ENCODE results near the gene ELMOD1. TPM values are rescaled to one million over a fixed set of nuclear protein-coding genes. Genes with fewer than 3 reads are reported as not detected.

ELMOD1 gene
- total and polyA plus RNA-seq, 10 donors: 0.02 TPM; not detected in 9

DNA sequence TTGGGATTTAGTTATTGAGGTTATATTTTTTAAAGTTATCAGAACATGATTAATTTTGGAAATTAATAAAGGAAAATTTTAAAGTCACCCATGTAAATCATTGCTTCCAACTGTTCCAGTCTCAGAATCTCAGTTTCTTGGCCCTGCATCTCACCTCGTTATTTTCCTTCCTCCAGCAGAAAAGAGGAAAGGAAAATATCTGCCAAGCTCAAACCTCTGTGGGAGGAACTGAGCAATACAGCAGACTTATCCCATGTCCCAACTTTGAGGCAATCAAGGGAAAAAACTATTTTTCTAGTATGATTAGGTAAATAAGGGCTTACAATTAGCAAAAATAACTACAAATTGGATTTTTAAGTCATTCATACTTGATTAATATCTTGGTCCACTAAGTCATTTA, 30.1 kb downstream of the ELMOD1 start:
- H3K4me1 ChIP-seq: no peaks in the 10 kb centered on the region
- WGBS, 5 donors: 43 to 57% (median 46%) methylated on average over 1 of the region's 1 CpG
- H3K36me3 ChIP-seq: no peaks in the 10 kb centered on the region
- peaks cover 0 to 19% (median 11%) of the 10 kb centered on the region in 7 donors for H3K27me3 ChIP-seq (replicated peaks in 1 of 7)
- no peak overlapping the region for H3K4me3 ChIP-seq
- TF ChIP-seq, protein P1, sequence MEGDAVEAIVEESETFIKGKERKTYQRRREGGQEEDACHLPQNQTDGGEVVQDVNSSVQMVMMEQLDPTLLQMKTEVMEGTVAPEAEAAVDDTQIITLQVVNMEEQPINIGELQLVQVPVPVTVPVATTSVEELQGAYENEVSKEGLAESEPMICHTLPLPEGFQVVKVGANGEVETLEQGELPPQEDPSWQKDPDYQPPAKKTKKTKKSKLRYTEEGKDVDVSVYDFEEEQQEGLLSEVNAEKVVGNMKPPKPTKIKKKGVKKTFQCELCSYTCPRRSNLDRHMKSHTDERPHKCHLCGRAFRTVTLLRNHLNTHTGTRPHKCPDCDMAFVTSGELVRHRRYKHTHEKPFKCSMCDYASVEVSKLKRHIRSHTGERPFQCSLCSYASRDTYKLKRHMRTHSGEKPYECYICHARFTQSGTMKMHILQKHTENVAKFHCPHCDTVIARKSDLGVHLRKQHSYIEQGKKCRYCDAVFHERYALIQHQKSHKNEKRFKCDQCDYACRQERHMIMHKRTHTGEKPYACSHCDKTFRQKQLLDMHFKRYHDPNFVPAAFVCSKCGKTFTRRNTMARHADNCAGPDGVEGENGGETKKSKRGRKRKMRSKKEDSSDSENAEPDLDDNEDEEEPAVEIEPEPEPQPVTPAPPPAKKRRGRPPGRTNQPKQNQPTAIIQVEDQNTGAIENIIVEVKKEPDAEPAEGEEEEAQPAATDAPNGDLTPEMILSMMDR (IDR thresholded peaks at IDR 0.05 in 8 of 11, conservative IDR thresholded peaks at IDR 0.05 in 3 of 11): no peak
- TF ChIP-seq POLR2A (IDR thresholded peaks at IDR 0.05): no peak
- TF ChIP-seq POLR2AphosphoS5 (IDR thresholded peaks at IDR 0.05): no peak
- no peak overlapping the region for H3K27ac ChIP-seq
- DNase-seq: no peak
- intact Hi-C loops (cut with DNase I; ENCODE audit: low total_unique reads): no loop called here
- H3K9me3 ChIP-seq: no peaks in the 10 kb centered on the region

DNA sequence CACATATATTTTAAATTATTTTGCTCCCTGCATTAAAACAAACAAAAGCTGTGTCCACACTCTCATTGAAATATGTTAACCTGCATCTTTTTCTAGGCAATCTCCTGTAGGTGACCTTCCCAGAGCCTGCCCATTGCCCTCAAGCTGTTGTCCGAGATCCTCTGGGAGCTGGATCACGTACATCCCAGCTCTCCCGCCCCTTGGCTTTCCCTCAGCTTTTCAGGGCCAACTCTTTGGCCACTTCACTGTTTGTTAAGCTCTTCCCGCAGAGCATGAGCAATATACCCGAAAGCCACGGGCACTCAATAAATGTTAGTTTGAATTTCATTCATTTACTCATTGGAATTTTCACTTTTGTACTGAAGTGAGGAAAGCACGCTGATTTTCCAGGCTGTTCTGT, 32.2 kb downstream of the ELMOD1 start:
- intact Hi-C loops (cut with DNase I; ENCODE audit: low total_unique reads): no loop called here
- WGBS, 5 donors: 63 to 89% (median 79%) methylated on average over 7 of the region's 7 CpGs

DNA sequence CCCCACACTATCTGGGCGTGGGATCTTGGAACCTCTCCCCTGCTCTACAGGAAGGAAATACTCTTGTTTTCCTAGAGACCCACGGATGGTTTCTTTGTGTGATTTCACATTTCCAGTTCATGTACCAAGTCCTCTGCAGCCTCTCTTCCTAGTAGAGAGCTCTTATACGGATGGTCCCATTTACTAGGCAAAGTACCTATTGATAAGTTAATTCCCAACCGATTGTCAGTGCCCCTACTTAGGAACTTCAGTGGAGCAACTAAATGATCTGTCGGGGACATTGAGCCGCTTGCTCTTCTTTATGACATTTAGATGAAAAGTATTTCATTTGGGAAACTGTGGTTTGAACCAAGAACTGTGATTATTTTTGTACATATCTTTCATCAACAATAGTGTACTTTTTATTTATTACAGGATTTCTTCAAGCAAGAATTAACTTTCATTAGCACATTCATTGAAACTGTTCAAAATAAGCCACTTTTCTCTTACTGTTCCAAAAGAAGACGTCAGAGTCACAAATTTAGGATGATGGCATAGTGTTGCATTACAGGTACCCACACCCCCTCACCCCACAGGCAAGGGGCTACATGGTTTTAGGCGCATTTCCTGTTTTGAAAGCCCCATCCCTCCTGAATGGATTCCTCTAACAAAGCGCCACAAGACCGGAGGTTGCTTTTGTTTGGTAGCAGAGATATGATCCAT, 34.2 kb downstream of the ELMOD1 start:
- intact Hi-C loops (cut with DNase I; ENCODE audit: low total_unique reads): no loop called here
- no peak overlapping the region for H3K27ac ChIP-seq
- TF ChIP-seq, protein P1 (IDR thresholded peaks at IDR 0.05 in 8 of 11, conservative IDR thresholded peaks at IDR 0.05 in 3 of 11): no peak
- TF ChIP-seq POLR2A (IDR thresholded peaks at IDR 0.05) (no peak), POLR2AphosphoS5 (IDR thresholded peaks at IDR 0.05) (no peak)
- 41 to 48% (median 46%) methylated on average over 10 of the region's 10 CpGs for WGBS, 5 donors
- H3K27me3 ChIP-seq (replicated peaks in 1 of 7): peaks cover 0 to 42% (median 11%) of the 10 kb centered on the region in 7 donors
- DNase-seq: no peak
- no peaks in the 10 kb centered on the region for H3K9me3 ChIP-seq
- H3K4me1 ChIP-seq: no peaks in the 10 kb centered on the region
- H3K4me3 ChIP-seq: no peak overlapping the region
- no peaks in the 10 kb centered on the region for H3K36me3 ChIP-seq

More for the DNA sequence above, 32.2 kb downstream of the ELMOD1 start:
- no peaks in the 10 kb centered on the region for H3K4me1 ChIP-seq
- H3K36me3 ChIP-seq: no peaks in the 10 kb centered on the region
- peaks cover 0 to 31% (median 11%) of the 10 kb centered on the region in 7 donors for H3K27me3 ChIP-seq (replicated peaks in 1 of 7)
- H3K4me3 ChIP-seq: no peak overlapping the region
- TF ChIP-seq, protein P1 (IDR thresholded peaks at IDR 0.05 in 8 of 11, conservative IDR thresholded peaks at IDR 0.05 in 3 of 11): no peak
- TF ChIP-seq POLR2AphosphoS5 (IDR thresholded peaks at IDR 0.05): no peak
- no peak for TF ChIP-seq POLR2A (IDR thresholded peaks at IDR 0.05)
- H3K27ac ChIP-seq: no peak overlapping the region
- H3K9me3 ChIP-seq: no peaks in the 10 kb centered on the region
- no peak for DNase-seq

DNA sequence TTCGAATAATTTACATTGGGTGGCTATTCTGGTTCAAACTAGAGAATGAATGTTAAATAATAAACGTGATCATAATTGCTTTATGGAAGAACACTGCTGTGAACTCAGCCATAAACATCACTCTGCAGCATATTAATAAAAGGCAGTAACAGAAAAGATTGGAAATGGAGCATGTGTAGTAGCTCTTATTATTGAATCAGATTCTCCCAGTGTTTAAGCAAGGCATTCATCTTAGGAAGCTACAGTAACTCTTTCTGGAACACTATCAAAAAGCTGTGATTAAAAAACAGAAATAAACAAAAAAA, 34.7 kb downstream of the ELMOD1 start:
- no peak overlapping the region for H3K27ac ChIP-seq
- intact Hi-C loops (cut with DNase I; ENCODE audit: low total_unique reads): no loop called here
- DNase-seq: no peak
- TF ChIP-seq, protein P1 (IDR thresholded peaks at IDR 0.05 in 8 of 11, conservative IDR thresholded peaks at IDR 0.05 in 3 of 11): no peak
- TF ChIP-seq POLR2AphosphoS5 (IDR thresholded peaks at IDR 0.05): no peak
- TF ChIP-seq POLR2A (IDR thresholded peaks at IDR 0.05): no peak
- no peaks in the 10 kb centered on the region for H3K4me1 ChIP-seq
- H3K4me3 ChIP-seq: no peak overlapping the region
- H3K36me3 ChIP-seq: no peaks in the 10 kb centered on the region
- peaks cover 0 to 47% (median 11%) of the 10 kb centered on the region in 7 donors for H3K27me3 ChIP-seq (replicated peaks in 1 of 7)
- WGBS, 5 donors: 22 to 33% (median 29%) methylated on average over 2 of the region's 2 CpGs
- no peaks in the 10 kb centered on the region for H3K9me3 ChIP-seq

Data from spleen (tissue), 11 donors.